T-helper 2 cell (primary cell): ENCODE results near the gene PLSCR3.

Source experiments
- DNase-seq, 5 experiments: peaks; one replicate each; pipeline versions ENCODE4 v3.0.0 to v3.0.0-alpha.2; 2012 to 2022

The PLSCR3 gene

DNA sequence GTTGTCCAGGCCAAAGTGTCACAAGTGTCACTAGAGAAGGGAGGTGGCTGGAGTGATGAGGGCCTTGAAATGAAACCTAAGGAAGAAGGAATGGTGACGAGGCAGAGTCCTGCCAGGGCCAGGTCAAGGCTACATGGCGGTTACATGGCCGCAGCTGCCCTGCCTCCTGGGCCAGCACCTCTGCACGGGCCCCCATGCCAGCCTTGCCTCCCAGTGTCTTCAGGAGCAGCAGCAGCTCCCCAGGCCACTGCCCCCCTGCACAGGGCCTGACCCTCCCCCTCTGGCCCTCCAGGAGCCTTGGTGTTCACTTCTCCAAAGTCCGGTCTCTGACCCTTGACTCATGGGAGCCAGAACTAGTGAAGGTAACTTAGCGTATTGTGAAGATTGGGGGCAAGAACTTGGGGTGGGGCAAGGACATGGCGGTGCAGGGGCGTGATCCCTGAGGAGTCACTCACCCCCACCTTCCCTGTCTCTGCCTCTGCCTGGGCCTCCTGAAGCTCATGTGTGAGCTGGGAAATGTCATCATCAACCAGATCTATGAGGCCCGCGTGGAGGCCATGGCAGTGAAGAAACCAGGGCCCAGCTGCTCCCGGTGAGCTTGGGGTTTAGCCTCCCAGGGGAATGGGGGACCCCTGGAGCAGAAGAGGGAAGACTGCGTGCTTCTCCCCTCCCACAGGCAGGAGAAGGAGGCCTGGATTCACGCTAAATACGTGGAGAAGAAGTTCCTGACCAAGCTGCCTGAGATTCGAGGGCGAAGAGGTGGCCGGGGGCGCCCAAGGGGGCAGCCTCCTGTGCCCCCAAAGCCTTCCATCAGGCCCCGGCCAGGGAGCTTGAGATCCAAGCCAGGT, 46.5 kb downstream of the PLSCR3 start:
- DNase-seq: no peak

DNA sequence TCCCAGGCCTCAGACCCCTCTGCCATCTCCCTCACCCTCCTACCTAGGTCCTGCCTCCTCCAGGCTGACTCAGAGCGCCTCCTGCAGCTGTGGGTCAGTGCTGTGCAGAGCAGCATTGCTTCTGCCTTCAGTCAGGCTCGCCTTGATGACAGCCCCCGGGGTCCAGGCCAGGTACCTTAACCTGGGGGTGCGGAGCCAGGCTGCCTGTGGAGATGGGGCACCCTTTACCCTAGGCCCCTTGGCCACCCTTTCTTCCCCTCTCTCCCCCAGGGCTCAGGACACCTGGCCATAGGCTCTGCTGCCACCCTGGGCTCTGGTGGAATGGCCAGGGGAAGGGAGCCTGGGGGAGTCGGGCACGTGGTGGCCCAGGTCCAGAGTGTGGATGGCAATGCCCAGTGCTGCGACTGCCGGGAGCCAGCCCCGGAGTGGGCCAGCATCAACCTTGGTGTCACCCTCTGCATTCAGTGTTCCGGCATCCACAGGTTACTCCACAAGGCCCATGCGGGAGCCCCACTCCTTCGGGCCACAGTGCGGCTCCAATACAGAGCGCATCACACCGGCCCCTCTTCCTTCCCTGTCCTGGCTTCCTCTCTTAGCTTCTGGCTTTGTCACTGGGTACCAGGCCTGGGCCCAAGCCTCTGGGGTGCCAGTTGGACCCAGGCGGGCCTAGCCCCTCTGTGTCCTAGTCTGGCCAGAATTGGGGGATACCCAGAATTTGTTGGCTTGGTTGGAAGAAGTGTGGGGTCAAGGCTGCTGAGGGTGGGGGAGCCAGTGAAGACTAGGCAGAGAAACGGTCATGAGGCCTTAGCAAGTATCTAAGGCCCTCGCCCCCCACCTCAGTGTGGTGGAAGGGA, 47.3 kb downstream of the PLSCR3 start:
- no peak for DNase-seq

DNA sequence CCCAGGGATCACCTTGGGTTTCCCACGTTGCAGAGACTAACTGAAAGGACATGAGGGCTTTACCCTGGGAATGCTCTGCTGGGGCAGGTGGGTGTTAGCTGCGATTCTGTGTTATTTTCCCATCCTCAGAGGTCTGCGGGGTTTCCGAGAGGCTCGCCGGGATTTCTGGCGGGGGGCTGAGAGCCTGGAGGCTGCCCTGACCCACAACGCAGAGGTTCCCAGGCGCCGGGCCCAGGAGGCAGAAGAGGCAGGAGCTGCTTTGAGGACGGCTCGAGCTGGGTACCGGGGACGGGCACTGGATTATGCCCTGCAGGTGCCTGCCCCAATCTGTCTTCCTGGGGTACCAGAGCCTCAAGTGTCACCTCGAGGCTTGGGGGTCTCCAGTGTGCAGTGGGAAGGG, 51.1 kb downstream of the PLSCR3 start:
- DNase-seq: no peak

- no peak for DNase-seq
Observed at GRCh38 chr17:7341842-7342241, 52.5 kb downstream of the PLSCR3 start.

- DNase-seq: no peak
Observed at GRCh38 chr17:7340179-7340578, 54.1 kb downstream of the PLSCR3 start.
